Measurements from ENCODE around the gene MSRB3.
"Not testable (repeated sequence)": the region's sequence is repeated elsewhere in the genome, so short reads cannot be mapped to it uniquely, and the experiment has no call there.

The MSRB3 gene

GRCh38 chr12:65292241-65292640 is 13.8 kb downstream of the MSRB3 start:
- no peak for DNase-seq

DNA sequence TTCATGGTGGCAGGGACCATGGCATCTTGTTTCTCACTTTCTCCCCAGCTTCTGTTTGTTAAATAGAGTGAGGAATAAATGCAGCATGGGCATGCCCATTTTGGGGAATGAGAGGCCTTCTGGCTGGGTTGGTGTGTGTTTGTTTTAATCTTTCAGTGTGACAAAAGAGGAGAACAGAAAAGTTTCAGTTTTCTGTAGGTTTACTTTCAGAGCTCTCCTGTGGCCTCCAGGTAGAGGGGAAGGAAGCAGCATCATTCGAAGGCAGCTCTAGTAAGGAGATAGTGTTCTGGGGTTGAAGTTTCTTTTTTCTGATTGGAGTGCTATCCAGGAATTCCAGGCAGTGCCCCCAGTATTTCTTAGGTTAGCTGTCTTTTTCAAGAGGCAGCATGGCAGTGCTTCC is 15.3 kb downstream of the MSRB3 start:
- no peak for DNase-seq

DNA sequence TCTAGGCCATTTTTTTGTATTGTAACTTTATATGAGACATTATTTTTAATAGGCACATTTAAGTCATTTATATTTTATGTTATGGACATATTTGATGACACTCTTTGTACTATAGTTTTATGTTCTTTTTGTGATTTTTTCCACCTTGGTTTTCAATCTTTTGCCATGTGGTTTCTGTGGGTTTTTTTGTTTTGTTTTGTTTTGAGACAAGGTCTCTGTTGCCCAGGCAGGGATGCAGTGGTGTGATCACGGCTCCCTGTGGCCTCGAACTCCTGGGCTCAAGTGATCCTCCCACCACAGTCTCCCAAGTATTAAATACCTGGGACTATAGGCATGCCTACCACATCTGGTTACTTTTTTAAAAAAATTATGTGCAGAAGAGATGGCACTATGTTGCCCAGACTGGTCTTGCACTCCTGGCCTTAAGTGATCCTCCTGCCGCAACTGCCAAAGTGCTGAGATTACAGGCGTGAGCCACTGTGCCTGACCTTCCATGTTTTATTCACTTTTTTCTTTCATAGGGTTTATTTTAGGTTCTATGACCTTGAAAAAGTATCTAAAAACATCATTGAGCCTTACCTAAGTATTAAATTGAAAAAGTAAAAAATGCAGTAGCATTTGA is 16.3 kb downstream of the MSRB3 start:
- DNase-seq = no peak

DNA sequence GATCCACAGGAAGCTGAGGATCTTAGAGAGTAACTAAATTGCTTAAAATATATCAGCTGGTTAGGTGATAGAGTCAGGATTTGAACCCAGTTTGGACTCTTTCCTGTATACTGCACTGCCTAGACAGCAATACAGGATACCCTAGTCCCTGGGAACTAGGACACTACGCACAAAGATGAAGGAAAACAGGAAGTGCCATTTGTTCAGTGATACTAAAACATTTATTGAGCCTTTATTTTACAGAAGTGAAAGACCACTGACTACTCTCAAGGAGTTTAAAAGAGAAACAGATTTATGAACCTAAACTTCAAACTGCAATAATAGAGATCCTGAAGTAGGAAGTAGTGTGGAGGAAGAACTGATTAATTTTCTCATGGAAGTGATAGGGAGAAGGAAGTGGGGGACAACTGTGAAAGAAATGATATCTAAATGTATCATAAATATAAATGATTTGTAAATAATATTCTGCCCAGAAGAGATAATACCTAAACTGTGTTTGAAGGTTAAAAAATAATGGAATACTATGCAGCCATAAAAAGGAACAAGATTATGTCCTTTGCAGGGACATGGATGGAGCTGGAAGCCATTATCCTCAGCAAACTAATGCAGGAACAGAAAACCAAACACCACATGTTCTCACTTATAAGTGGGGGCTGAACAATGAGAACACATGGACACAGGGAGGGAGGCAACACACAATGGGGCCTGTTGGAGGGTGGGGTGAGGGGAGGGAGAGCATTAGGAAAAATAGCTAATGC is 18.2 kb downstream of the MSRB3 start:
- DNase-seq = no peak

GRCh38 chr12:65300097-65300496 is 21.6 kb downstream of the MSRB3 start:
- DNase-seq = no peak

DNA sequence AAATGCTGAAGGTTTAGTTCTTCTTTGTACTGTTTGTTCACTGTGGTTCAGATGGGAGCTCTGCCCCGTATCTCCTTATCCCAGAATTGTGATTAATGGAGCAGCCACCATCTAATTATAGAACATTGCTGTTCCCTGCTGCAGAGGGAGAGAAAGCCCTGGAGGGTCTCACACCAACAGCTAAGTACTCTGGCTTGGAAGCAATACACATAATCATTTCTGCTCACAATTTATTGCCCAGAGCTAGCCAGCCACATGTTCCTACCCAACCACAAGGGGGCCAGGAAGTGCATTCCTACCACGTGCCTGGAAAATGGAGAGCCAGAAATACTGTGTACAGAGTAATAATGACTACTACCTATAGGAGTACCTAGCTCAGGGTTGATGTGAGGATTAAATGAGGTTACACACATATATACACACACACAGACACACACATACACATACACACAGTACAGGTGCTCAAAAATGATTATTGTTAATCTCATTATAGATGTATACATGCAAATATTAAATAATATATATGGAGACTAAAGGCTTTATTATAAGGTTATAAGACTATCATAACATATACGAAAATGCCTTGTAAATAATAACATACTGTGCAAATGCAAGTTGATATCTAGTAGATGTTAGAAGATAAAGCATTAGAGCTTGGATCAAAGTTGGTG is 22.3 kb downstream of the MSRB3 start:
- no peak for DNase-seq

DNA sequence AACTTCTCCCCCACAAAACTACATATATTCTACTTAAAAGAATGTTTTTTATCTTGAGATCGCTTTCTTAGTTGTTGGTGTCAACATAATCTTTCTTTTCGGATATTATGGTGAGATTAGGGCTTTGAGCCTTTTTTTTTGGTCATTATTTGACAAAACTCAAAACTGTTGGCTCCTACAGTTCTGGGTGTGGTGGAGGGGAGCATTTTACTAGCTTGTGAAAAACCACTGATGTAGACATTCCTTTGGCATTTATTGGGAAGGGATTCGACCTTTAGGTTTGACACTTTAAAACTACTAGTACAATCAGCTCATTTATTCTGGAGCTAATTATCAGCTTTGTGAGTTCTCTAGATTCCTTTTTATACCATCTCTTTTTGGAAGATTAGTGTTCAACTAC is 24.4 kb downstream of the MSRB3 start:
- no peak for DNase-seq

DNA sequence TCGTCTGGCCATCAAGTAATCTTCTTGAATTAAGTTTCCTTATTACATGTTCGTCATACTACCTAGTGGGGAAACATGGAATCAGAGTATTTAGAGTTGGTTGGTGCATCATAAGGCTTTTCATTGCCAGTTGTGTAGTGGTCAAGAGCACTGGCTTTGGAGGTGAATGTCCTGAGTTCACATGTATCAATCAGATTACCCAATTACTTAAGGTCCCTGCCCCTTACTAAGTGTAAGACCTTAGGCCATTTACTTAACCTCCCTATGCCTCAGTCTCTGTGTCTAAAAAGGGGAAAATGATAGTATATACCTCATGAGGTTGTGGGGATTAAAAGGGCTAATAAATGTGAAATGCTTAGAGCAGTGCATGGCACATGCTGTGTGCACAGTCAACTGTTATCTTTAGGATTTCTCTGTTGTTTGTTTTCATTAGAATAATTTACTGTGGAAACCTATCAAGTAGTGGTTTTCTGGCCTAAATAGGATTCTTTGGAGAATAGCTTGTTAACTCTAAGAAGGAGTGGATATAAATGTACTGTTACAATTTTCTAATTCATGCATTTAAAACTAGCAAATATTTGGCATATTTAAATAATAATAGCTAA is 27.0 kb downstream of the MSRB3 start:
- DNase-seq = no peak

DNA sequence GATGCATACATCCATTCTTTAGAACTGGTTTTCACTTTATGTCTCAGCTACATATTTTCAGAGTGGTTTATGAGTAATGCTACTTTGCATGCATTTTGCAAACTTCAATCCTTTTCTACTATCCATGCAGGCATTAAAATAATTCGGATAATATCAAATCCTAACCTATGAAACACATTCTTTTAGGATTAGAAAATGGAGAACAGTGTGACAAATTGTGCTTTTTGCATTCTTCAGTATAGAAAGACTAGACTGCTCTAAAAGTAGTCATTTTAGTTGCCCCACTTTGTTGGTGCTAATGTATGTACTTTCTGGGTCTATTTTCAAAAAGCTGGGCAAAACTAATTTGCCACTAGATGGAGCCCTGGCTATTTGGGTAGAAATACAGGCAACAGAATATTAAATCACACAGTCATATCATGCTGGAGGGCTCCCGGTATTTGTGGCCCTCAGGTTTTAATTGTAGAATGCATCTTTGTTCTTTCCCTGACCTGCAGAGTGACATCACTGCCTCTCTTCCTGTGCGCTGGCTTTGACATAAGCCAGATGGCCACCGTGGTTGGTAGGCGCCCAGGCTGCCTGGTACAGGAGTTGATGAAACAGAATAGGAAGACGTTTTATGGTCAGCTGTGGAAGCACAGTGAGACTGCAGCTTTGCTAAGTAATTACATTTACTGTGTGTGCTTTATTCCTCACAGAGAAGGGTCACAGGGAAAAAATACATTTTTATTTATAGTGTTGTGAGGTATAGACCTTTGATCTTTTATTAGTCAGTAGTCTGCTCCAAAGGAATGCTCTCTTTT is 28.1 kb downstream of the MSRB3 start:
- DNase-seq = peak; percentile 0

DNA sequence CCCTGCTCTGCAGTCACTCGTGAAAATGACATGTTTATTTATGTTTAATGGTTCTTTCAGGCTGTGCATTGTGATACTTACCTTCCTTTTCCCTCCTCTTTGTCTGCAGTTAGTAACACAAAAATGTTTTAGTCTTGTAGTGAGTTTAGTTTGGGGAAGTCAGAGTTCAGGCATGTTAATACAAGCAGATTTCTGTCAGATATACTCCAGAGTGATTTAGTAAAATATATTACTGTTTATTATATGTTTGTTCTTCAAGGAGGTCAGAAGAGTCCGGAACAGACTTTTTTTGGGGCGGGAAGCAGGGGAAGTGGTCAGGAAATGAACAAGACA is 28.7 kb downstream of the MSRB3 start:
- DNase-seq = no peak

GRCh38 chr12:65308006-65308405 is 29.5 kb downstream of the MSRB3 start:
- DNase-seq = no peak

- no peak for DNase-seq
Measured at GRCh38 chr12:65308601-65309071, 30.2 kb downstream of the MSRB3 start.

- DNase-seq = no peak
Measured at GRCh38 chr12:65311260-65311659, 32.8 kb downstream of the MSRB3 start.

DNA sequence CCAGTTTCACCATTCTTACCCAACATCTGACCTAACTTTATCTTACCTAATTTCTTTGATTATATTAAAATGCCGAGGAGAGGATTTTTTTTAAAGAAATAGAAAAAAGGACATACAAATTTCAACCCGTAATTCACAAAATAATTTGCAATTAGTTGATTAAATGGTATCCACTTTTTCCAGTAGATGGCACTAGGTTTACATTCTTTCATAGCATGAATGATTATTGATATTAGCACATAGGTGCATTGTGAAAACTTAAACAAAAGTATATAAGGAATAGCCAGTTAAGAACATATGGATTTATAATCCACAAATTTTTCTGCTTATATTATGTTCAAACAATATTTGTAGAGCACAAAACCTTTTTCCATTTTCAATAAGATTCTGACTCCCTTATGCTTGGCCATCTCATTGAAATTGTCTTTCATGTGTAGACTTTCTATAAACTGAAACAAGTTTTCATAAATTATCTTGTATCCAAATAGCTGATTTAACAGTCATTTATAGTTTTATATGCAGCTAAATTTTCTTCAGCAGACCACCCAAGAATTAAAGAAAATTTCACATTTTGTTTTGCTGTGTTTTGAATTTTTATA is 35.3 kb downstream of the MSRB3 start:
- no peak for DNase-seq

GRCh38 chr12:65315238-65315637 is 36.8 kb downstream of the MSRB3 start:
- not testable (repeated sequence) for DNase-seq

DNA sequence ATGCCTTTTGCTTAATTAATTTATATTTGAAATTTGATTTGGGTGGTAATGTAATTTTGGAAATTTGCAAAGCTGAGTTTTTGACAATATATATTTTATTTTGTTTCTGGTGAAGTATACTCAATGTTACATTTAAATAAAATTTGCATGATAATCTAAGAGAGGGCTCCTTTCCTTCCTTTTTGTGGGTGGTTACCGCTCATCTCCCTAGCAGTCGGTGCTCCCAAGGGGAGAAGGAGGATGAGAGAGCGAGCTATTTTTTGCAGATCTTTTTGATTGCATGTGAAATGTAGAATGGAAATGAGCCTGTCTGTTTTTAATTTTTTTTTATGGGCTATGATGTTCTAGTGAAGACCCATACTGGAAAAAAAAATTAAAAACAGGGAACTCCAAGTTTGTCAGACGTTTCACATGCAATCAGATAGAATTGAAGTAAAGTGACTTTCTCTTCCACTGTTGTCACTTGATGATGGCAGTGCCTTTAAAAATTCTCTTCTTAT is 39.8 kb downstream of the MSRB3 start:
- DNase-seq = no peak

DNA sequence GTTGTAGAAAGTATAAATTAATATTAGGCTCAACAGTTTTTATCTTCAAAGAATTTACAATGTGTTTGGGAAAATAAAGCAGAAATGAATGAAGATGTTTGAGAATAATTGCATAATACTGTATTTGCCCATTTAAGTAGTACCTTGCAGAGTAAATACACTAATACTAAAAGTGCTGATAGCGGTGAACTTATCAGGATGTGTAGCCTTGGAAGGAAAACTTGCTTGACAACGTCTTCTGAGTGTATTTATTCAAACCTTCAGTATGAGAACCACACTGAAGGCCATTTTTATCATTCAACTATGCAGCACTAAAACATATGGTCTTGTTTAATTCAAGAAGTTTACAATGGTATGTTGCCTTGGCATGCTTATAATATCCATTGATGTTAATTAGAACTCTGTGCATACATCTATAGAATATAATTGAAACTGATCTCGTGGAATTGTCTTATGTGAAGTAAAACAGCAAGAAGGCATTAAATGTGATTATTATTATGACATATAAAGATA is 41.3 kb downstream of the MSRB3 start:
- DNase-seq = no peak

DNA sequence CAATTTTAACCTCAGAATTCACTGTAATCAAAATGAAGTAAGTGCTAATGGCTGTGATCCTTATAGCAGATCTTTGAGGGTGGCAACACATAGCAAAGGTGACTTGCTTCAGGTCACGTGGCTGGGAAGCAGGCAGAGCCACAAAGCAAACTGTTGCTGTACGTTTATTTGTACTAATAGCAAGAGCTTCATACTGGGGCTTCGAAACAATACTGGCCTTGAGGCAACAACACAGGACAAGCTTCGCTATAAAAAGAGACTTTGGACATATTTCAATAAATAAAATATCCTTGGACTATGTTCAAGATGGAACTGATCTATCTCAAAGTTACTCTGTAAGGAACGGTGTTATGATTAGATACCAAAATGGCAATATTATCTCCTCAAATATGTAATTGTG is 44.6 kb downstream of the MSRB3 start:
- DNase-seq = no peak

DNA sequence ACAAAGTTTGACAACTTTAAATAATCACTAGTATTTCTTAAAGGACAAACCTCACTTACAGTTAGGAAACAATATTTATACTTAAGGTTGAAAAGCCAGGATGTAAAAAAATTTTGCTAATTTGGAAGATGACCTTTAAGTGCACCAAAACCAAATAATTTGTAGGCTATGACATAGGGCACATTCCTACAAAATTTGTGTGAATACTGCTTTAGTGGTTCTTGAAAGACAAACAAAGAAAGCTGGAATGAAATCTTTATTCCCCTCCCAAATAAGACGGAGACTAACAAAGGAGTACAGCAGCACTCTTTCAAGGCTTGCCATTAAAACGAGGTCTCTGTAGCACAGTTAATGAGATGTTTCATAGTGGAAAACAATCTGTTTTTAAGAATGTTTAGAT is 45.6 kb downstream of the MSRB3 start:
- no peak for DNase-seq

- DNase-seq = no peak
Measured at GRCh38 chr12:65324551-65324950, 46.1 kb downstream of the MSRB3 start.

DNA sequence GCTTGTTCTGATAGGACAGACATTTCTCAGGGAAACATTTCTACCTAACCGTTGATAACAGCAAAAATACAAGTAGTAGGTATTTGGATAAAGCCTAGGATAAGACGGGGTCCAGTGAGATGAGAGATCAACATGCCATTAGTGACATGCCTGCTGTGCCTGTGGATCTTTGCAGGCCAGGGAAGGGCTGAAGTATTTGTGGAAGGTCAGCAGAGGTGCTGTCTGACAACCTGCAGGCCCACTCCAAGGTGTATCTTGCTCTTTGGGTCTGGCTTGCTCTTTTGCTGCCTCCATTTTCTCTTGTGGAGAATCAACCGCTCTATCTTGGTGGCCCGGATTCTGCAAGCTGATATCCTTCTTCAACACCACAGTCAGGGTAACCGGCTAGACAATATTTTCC is 46.7 kb downstream of the MSRB3 start:
- no peak for DNase-seq

GRCh38 chr12:65326616-65327015 is 48.1 kb downstream of the MSRB3 start:
- DNase-seq = no peak

Measured in CD4-positive, alpha-beta T cell treated with Interleukin-12 subunit alpha and Interleukin-12 subunit beta, for 1 hour (primary cell).